Hematopoietic multipotent progenitor cell treated with erythropoietin and hydrocortisone succinate and interleukin-3 and kit ligand, for 6 days (in vitro differentiated cells): Measurements from ENCODE around the gene MAPKBP1.
A peak's percentile ranks its signal among the peaks of the same experiment; 100 is the strongest.

ENCODE experiments used
- DNase-seq: peaks from one replicate; pipeline ENCODE4 v3.0.0-alpha.2; 2015

Gene MAPKBP1

DNA sequence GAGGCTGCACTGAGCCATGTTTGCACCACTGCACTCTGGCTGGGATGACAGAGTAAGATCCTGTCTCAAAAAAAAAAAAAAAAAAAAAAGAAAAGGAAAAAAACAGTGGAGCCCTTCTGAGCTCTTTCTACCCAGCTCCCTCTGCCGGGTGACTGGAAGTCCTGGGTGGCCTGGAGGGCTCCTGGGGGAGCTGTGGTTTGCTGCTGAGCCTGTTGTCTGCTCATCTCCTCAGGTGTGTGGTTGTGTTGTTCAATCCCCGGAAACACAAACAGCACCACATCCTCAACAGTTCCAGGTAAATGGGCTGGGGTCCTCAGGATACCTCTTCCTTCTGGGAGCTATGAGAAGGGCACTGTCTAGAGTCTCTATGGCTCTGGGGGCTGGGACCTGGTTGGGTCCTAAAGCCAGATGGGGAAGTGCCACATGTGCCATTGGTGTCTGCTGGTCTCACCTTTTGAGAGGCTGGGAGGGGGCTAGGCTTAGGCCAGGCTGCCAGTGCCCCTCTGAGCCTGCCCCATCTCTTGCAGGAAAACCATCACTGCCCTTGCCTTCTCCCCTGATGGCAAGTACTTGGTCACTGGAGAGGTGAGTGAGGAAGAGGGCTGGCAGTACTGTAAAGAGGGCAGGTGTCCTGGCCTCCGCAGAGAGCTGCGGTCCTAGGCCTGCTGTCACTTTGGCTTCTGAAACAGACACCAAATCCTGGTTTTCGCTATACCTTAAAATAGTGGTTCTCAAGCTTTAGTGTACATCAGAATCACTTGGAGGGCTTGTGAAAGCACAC is 36.6 kb downstream of the MAPKBP1 start:
- no peak for DNase-seq

DNA sequence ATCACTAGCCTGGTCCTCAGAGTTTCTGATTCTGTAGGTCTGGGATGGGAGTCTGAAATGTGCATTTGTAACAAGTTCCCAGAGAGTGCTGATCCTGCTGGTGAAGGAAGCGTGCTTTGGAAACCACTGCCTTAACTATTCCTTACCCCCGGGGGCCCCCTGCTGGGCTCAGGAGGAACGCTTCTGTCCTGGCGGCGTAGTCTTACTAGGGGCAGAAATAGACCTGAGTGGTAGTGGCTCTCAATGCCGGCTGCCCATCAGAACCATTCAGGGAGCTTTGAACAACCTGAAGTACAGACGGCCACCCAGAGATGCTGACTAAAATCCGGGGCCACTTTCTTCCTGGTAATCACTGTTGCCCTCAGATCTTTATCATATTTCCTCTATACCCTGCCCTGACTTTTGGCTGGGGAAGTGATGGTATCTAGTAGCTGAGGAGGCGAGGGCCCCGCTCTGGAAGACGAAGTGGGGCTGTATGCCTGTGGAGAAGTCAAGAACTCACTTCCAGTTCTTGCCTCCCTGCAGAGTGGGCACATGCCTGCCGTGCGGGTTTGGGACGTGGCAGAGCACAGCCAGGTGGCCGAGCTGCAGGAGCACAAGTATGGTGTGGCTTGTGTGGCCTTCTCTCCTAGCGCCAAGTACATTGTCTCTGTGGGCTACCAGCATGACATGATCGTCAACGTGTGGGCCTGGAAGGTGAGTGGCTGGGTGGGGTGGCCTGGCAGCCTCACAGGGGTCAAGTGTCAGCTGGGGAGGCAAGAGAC is 37.3 kb downstream of the MAPKBP1 start:
- peak; percentile 89 for DNase-seq

DNA sequence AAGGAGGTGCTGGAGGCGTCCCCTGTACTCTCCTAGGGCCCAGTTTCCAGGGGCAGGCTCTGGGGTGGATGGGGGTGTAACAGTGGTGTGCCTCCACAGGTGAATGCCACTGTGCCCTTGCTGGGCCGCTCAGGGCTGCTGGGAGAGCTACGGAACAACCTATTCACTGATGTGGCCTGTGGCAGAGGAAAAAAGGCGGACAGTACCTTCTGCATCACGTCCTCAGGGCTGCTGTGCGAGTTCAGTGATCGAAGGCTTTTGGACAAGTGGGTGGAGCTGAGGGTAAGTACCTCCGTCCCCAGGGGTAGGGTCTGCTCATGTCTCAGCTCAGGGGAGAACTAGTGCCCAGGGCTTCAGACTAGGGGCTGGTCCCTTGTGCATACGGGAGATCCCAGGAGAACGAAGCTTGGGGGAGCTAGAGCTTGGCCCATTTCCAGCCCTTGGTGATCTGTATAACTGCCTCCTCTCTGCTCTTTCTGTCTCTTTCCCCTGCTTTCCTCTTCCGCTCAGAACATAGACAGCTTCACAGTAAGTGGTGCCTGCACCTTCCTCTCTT is 38.6 kb downstream of the MAPKBP1 start:
- DNase-seq, result no peak

DNA sequence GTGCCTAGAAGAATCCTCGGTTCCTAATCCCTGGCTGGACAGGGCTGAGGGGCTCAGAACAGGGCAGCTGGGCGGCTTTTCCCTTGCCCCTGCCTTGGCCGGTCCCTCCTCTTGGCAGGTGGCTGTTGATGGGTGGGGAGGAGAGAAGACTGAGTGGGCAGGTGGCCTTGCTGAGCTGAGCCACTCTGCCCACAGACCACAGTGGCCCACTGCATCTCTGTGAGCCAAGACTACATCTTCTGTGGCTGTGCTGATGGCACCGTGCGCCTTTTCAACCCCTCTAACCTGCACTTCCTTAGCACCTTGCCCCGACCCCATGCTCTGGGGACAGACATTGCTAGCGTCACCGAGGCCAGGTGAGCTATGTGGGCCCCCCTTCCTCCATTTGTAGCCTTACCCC is 39.1 kb downstream of the MAPKBP1 start:
- no peak for DNase-seq

DNA sequence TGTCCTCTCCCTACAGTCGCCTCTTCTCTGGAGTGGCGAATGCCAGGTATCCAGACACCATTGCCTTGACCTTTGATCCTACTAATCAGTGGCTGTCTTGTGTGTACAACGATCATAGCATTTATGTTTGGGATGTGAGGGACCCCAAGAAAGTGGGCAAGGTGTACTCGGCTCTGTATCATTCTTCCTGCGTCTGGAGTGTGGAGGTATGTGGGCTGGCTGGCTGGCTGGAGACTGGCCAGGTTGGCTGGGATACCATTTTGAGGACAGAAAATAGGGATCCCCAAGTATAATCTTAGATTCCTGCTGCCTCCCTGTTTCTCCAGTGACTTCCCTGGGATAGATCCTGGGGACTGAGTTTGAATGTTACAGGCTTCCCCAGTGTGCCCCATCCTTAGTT is 40.2 kb downstream of the MAPKBP1 start:
- no peak for DNase-seq

DNA sequence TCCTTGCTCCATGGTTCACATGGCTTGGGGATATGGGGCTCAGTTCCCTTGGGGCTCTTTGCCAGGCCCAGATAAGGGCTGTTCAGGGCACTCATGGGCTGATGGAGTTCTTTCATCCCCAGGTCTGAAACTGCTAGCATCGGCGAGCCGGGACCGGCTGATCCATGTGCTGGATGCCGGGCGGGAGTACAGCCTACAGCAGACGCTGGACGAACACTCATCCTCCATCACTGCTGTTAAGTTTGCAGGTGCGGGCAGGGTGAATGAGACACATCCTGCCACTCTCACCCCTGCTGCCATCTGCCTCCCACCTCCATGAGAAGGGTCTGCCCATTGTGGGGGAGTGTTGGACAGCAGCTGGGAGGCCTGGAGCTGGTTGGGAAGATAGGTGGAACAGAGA is 42.5 kb downstream of the MAPKBP1 start:
- DNase-seq, result no peak

DNA sequence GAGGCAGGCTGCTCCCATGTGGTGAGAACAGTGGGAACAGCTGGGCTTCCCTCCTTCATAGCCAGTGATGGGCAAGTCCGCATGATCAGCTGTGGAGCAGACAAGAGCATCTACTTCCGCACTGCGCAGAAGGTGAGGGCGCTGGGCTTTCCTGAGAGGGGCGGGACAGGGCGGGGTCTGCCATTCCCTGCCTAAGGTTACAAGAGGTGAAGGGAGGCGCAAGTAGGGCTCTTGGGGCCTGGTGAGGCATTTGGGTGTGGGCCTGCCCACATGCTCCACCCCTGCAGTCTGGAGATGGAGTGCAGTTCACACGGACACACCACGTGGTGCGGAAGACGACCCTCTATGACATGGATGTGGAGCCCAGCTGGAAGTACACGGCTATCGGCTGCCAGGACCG is 43.0 kb downstream of the MAPKBP1 start:
- DNase-seq, result no peak

DNA sequence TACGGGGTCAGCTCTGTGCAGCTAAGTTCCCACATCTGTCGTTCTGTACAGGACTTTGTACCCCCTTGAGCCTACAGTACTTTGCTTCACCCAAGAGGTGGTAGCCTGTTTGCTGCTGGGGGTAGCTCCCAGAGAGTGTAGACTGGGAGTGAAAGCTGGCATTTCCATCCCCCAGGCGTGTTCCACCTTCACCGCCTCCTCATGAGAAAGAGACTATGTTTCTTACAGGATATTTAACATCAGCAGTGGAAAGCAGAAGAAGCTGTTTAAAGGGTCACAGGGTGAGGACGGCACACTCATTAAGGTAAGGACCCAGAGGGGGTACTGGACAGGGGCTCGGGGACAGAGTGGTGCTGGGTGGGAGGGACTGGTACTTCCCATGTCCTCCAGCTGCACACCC is 43.5 kb downstream of the MAPKBP1 start:
- DNase-seq, result no peak

DNA sequence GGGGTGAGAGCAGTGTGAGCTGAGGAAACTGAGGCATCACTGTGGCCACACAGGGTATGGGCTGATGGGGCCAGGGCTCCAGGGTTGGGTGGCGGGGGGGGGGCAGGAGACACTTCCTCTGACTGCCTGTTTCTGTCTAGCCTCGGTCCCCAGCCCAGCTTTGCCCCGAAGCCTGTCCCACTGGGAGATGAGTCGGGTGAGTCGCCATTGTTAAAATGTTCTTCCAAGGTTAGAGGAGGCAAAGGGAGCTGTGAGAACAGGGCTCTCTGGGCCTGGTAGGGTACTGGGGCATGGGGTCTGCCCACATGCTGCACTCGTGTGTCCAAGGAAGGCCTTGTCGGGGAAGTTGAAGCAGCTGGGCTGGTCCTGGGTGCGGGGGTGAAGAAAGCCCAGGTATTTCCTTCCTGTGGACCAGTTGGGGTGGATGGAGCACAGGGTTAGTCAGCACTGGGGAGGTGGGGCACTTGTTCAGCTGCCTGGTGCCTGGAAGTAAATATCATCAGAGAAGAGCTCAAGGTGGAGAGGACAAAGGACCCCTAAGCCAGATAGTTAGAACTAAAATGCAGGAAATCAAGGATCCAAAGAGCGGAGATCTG is 45.3 kb downstream of the MAPKBP1 start:
- no peak for DNase-seq

DNA sequence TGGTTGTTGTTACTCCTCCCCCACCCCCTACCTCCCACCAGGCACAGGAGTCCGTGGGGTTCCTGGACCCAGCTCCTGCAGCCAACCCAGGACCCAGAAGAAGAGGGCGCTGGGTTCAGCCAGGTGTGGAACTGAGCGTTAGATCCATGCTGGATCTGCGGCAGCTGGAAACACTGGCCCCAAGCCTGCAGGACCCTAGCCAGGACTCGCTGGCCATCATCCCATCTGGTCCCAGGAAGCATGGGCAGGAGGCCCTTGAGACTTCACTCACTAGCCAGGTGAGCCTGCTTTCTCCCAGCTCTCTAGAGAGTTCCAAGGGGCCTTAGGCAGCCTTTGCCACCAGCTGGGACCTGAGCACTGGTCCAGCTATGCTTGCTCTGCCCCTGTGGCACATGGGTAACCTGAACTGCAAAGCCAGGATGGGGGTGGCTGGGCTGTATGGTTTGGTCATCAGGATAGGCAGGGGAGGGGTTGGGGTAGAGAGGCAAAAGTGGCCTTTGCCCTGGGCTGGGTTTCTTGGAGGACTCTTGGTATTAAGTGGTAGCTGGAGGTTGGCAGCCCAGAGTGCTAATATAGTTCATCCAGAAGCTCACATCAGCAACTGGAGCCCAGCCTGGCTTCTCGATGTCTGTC is 46.6 kb downstream of the MAPKBP1 start:
- no peak for DNase-seq

DNA sequence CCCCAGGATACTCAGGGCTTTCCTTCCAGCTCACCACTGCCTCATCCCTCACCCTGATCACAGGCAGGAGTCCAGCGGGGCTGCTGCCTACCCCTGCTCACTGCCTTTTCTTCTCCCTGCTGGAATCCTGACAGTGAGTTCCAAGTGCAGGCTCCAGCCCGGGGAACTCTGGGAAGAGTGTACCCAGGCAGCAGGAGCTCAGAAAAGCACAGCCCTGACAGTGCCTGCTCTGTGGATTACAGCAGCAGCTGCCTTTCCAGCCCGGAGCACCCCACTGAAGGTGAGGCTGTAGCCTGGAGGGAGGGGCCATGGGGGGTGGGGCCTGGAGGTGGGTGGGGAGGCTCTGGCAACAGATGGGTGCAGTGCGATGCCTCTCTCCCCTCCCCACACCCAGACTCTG is 47.5 kb downstream of the MAPKBP1 start:
- no peak for DNase-seq

DNA sequence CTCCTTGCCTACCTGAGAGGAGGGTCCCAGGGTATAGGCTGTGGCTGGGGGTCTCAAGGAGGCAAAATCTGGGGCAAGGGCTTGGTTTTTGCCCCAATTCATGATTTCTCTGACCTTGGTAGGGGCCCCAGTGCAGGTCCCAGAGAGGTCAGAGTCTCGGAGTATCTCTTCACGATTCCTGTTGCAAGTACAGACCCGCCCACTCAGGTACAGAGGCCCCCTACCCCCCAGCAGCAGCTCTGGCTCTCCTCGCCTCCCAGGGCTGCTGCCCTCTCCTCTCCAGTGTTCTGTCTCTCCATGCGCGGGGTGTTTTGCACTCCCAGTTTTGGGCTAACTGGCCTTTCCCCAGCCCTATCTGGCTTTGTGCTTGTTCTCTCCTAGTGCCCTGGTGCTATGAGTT is 48.2 kb downstream of the MAPKBP1 start:
- DNase-seq, result no peak

DNA sequence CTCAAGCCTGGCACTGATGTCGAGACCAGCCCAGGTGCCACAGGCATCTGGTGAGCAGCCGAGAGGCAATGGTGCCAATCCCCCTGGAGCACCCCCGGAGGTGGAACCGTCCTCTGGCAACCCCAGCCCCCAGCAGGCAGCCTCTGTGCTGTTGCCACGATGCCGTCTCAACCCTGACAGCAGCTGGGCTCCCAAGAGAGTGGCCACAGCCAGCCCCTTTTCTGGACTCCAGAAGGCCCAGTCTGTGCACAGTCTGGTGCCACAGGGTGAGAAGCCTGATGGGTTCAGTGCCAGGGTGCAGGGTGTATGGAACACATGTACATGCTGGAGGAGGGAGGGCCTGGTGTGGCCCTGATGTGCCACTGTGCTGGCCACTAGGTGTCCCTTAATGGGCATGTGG is 48.7 kb downstream of the MAPKBP1 start:
- no peak for DNase-seq

DNA sequence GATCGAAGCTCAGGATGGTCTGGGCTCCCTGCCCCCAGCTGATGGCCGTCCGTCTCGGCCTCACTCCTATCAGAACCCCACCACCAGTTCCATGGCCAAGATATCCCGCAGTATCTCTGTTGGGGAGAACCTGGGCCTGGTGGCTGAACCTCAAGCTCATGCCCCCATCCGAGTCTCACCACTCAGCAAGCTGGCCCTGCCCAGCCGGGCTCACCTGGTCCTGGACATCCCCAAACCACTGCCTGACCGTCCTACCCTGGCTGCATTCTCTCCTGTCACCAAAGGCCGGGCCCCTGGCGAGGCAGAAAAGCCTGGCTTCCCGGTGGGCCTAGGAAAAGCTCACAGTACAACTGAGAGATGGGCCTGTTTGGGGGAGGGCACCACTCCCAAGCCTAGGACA is 49.2 kb downstream of the MAPKBP1 start:
- DNase-seq, result no peak

DNA sequence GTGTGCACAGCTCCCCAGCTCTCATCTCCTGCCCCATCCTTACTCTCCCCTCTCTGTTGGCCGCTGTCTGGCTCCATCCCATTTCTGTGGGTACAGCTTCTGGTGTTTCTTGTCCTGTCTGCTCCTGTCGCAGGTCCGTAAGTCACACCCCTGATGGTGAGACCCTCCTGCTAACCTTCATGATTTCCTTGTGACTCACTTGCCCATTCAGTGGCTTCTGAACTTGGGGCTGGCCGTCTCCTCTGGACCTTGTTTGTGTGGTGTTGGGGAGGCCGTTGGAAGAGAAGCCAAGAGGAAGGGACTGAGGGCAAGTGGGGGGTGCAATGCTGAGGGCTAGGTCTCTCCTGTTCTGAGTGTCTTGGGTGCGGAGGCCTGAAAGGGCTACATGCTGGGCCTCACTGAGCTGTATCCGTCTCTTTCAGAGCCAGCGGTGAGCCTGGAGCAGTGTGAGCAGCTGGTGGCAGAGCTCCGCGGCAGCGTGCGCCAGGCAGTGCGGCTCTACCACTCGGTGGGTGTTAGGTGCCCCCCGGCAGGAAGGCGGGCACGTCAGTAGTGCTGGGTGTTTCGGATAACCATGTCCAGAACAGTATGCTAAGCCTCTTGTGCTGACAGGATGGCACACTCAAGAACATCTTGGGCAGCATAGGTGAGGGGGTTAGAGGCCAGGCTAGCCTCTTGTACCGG is 49.9 kb downstream of the MAPKBP1 start:
- DNase-seq, result no peak

DNA sequence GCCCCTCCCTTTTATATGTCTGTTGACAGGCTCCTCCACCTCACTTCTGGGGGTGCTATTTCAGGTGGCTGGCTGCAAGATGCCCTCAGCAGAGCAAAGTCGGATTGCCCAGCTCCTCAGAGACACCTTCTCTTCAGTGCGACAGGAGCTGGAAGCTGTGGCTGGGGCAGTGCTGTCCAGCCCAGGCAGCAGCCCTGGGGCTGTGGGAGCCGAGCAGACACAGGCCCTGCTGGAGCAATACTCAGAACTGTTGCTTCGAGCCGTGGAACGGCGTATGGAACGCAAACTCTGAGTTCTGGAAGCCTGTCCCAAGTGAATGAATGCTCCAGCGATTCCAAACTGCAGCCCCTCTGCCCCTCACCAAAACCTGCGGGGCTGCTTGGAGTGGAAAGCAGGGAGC is 50.9 kb downstream of the MAPKBP1 start:
- no peak for DNase-seq

DNA sequence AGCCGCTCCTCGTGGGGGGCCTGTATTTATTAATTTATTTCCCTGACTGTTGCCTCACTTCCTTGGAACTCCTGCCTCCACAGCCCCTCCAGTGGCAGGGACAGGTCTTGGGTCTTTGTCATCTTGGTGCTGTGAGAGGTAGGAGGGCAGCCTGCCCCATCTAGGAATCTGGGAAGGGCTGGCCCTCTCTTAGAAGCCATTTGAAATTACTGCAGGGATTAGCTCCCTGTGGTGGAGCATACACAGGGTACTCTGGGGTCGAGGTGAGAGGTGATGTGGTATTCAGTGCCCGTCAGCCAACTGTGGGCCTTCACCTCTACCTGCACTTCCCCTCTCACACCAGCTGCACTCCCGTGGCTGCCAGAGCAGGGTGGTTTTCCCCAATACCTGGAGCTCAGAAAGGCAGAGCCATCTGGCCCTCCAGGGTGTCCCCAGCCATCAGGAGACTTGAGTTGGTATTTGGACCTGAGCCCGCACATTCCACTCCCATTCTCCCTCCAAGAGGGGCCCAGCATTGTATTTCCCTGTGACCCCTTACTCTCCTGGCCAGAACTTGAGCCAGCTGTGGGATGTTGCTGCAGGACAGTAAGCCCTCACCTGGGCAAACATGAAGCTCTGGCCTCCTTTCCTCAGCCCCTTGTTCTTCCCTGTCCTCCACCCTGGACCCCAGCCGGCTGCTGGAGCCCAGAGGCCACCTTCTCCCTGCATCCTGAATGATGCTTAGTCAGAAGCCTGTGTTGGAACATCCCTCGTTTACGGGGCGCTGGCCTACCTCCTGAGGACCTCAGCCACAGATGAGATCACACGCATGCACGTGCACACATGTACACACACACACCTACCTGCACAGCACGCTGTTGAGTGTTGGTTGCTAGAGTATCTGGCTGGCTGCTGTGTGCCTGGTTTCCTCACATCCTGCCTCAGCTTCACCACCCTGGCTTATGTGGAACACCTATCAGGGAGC is 51.6 kb downstream of the MAPKBP1 start:
- DNase-seq, result no peak

DNA sequence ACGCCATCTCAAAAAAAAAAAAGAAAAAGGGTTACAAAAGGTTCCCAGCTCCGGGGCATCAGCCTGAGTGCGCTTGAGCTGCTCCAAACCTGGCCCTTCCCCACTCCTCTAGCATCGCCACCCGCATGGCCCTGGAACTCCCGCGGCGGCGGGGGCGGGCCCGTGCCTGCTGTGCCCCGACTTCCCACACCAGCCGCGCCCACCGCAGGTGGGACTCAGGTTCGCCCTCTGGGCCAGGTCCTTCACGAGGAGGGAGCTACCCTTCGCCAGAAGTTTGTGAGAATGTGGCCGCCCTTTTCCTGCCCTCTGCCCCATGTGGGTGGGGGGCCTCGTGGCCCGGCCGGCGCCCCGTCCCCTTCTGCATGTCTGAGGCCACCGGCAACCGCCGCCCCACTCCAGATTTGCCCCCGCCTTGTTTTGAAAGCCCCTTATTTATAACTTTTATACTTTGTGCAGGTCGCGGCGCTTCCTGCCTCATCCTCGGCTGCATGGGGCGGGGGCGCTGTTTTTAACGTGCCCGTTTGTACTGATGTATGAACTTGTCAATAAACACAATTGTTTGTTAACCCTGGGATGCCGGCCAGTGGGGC is 53.1 kb downstream of the MAPKBP1 start:
- DNase-seq, result peak; percentile 26

DNA sequence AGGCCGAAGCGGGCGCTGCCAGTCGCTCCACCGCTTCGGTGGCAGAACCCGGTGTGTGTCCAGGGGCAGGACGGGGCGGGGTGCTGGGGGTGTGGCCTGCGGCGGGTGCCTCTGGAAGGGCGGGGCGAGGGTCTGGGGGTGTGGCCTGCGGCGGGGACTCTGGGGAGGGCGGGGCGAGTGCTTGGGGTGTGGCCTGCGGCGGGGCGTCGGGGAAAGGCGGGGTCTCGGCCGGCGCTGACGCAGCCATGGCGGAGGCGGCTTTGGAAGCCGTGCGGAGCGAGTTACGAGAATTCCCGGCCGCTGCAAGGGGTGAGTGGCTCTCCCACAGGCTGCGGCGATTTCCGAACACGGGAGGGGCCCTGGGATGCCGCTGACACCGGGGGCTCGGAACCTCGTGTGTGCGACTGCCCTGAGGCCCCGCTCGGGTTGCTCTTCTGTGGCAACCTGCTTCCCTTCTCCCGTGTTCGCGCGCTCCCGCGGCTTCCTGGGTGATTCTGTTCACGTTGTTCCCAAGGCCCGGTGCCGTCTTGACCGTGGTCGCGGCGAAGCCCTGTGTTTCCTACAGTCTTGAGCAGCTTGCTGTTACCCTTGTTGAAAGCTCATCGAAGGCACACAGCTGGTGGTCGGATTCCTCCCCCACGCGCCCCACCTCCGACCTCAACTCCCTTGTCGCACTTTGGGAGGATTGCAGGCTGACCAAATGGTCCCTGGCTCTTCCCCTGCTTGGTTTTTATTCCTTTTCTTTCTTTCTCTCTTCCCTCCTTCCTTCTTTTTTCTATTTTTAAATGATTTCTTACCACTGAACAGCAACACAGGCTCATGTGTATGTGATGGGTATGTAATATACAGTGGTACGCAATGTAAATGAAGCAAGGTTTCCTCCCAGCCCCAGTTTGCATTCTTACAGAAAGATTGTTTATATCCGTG is 53.9 kb downstream of the MAPKBP1 start, which contains the start of gene JMJD7:
Gene JMJD7, plus strand, starts transcription at position 213 of the 927 bp plus-strand sequence. Its CDS starts 33 bp downstream, at position 246.
- DNase-seq, result peak; percentile 93

DNA sequence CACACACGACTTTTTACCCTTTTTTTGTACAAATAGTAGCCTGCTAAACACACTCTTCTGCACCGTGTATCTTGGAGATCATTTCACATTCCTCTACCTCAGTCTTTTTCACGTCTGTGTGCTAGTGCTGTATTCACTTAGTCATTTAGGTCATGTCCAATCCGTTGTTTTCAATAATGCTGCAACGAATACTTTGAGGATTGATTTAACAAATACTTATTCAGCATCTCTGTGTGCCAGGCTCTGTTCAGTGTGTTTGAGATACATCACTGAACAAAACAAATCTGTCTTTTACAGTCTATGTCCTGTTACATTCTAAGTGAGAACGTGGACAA is 54.5 kb downstream of the MAPKBP1 start:
- DNase-seq, result no peak
